Measurements from ENCODE around the gene INPP5A. TPM values are rescaled to one million over a fixed set of nuclear protein-coding genes. Genes with fewer than 3 reads are reported as not detected.
"Not testable (repeated sequence)": the region's sequence is repeated elsewhere in the genome, so short reads cannot be mapped to it uniquely, and the experiment has no call there.

INPP5A gene
- total RNA-seq, 4 donors from 2014 or later, result 34.8 to 80.8 (median 52.8) TPM

DNA sequence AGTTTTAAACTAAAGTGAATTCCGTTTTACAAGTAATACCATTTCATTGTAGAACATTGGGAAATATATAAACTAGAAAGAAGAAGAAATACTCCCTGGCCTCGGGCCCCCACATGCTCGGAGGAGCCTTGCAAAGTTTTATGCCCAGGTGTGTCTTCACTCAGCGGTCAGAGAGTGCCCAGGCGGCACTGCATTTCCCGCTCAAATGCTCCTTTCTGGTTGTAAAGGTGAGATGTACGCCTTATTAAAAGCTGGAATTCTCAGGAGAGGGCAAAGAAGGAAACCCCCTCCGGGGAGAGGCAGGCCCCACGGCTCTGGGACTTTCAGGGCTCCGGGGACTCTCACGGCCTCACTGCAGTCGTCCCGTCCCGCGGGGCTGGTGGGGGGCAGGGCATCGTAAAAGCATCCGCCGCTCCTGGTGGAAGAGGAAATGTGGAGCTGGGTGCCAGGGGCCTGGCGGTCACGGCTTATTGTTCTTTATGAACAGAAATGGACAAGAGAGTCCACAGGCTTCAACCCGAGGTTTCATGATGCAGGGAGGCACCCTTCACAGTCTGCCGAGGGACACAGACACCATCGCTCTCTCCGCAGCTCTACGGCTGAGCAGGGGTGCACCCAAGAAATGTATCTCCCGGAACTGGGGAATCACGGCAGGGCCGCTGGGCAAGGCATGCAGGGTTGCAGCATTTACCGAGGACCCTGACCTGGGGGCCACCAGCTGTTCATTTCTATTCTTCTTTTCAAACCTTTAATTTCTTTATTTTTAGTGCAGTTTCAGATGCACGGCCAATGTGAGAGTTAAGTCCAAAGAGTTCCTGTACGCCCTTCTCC, 47.7 kb upstream of the INPP5A start:
- Histone ChIP-seq H3K36me3 (no peaks in the 10 kb centered on the region), H3K4me1 (peaks cover 0 to 6% (median 0%) of the 10 kb centered on the region in 4 donors), H3K27me3 (no peaks in the 10 kb centered on the region), H3K4me3 (no peak overlapping the region), H3K27ac (no peak overlapping the region), H3K9me3 (no peaks in the 10 kb centered on the region)
- 86 to 89% methylated on average over 11 to 29 of the region's 31 CpGs for WGBS, 2 donors (ENCODE audit: low coverage in 1 of 2)
- intact Hi-C loops (cut with DNase I; ENCODE audit: low total_unique reads), result no loop called here
- DNase-seq, result no peak
- in situ Hi-C loops (cut with MboI; ENCODE audit: low pct_ligation_motif_present in 1 of 4, low pct_unique_long_range_greater_than_20kb in 1 of 4, low sequenced_read_pairs in 3 of 4), result no loop called here
- TF ChIP-seq EP300 (IDR thresholded peaks at IDR 0.05; ENCODE audit: low read depth), result no peak
- no peak for TF ChIP-seq CTCF (IDR thresholded peaks at IDR 0.05)
- no peak for TF ChIP-seq POLR2A (IDR thresholded peaks at IDR 0.05)
- TF ChIP-seq POLR2AphosphoS5 (IDR thresholded peaks at IDR 0.05), result no peak

GRCh38 chr10:132491534-132491933, 46.1 kb upstream of the INPP5A start:
- peaks cover 0 to 15% (median 0%) of the 10 kb centered on the region in 4 donors for H3K4me1 ChIP-seq
- H3K27me3 ChIP-seq; DNase-seq; H3K4me3 ChIP-seq; H3K27ac ChIP-seq; H3K9me3 ChIP-seq; in situ Hi-C loops (cut with MboI; ENCODE audit: low pct_ligation_motif_present in 1 of 4, low pct_unique_long_range_greater_than_20kb in 1 of 4, low sequenced_read_pairs in 3 of 4); H3K36me3 ChIP-seq; intact Hi-C loops (cut with DNase I; ENCODE audit: low total_unique reads): not testable (repeated sequence)
- 89 to 91% methylated on average over 3 to 8 of the region's 8 CpGs for WGBS, 2 donors (ENCODE audit: low coverage in 1 of 2)

DNA sequence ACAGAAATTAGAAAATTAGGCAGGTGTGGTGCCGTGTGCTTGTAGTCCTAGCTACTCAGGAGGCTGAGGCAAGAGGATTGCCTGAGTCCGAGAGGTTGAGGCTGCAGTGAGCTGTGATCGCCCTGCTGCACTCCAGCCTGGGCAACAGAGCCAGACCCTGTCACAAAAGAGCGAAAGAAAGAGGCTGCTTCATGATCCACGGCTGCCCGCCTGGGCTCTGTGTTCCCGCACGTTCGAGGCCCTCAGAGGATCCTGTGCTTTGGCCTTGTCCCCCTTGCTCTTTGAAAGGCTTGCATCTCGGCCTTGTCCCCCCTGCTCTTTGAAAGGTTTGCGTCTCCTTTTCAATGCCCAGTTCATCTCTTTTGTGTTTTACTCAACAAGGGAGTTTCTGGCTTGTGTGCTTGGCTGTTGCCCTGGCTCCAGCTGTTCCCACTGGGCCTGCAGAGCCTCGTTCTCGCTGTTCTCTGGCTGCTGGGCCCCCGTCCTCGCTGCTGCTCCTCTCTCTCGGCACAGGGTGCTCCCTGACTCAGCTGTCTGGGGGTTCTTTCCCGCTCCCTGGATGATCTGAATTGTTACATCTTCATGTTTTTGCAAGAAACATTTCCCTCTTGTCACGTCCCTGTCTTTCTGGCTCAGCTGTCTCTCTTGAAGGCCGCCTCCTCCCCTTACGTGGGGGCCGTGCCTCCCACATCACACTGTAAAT, 45.1 kb upstream of the INPP5A start:
- Histone ChIP-seq H3K27me3 (no peaks in the 10 kb centered on the region), H3K4me1 (peaks cover 0 to 15% (median 0%) of the 10 kb centered on the region in 4 donors), H3K36me3 (no peaks in the 10 kb centered on the region), H3K9me3 (no peaks in the 10 kb centered on the region), H3K4me3 (no peak overlapping the region), H3K27ac (peak overlapping the region in 3 of 4 donors; percentile 27 to 41 (median 31))
- DNase-seq, result peak; percentile 36
- 63 to 76% methylated on average over 4 to 21 of the region's 21 CpGs for WGBS, 2 donors (ENCODE audit: low coverage in 1 of 2)
- in situ Hi-C loops (cut with MboI; ENCODE audit: low pct_ligation_motif_present in 1 of 4, low pct_unique_long_range_greater_than_20kb in 1 of 4, low sequenced_read_pairs in 3 of 4) (no loop called here), intact Hi-C loops (cut with DNase I; ENCODE audit: low total_unique reads) (no loop called here)
- no peak for TF ChIP-seq POLR2A (IDR thresholded peaks at IDR 0.05)
- no peak for TF ChIP-seq CTCF (IDR thresholded peaks at IDR 0.05)
- no peak for TF ChIP-seq EP300 (IDR thresholded peaks at IDR 0.05; ENCODE audit: low read depth)
- TF ChIP-seq POLR2AphosphoS5 (IDR thresholded peaks at IDR 0.05), result no peak

GRCh38 chr10:132493246-132493755, 44.3 kb upstream of the INPP5A start:
- Histone ChIP-seq H3K4me3 (no peak overlapping the region), H3K27ac (peak overlapping the region in 3 of 4 donors; percentile 27 to 41 (median 31)), H3K9me3 (no peaks in the 10 kb centered on the region), H3K4me1 (peaks cover 0 to 15% (median 0%) of the 10 kb centered on the region in 4 donors), H3K27me3 (no peaks in the 10 kb centered on the region), H3K36me3 (no peaks in the 10 kb centered on the region)
- TF ChIP-seq POLR2A (IDR thresholded peaks at IDR 0.05) (no peak), CTCF (IDR thresholded peaks at IDR 0.05) (no peak), POLR2AphosphoS5 (IDR thresholded peaks at IDR 0.05) (no peak), EP300 (IDR thresholded peaks at IDR 0.05; ENCODE audit: low read depth) (no peak)
- intact Hi-C loops (cut with DNase I; ENCODE audit: low total_unique reads) (no loop called here), in situ Hi-C loops (cut with MboI; ENCODE audit: low pct_ligation_motif_present in 1 of 4, low pct_unique_long_range_greater_than_20kb in 1 of 4, low sequenced_read_pairs in 3 of 4) (no loop called here)
- 66% methylated on average over 8 of the region's 8 CpGs; no CpG with 5 or more reads in 1 of the 2 donors for WGBS, 2 donors (ENCODE audit: low coverage in 1 of 2)
- DNase-seq, result no peak

All from transverse colon (tissue), 4 donors.